ENCODE measurements around the gene SRSF1.
"Not testable (repeated sequence)": the region's sequence is repeated elsewhere in the genome, so short reads cannot be mapped to it uniquely, and the experiment has no call there.

Gene SRSF1

DNA sequence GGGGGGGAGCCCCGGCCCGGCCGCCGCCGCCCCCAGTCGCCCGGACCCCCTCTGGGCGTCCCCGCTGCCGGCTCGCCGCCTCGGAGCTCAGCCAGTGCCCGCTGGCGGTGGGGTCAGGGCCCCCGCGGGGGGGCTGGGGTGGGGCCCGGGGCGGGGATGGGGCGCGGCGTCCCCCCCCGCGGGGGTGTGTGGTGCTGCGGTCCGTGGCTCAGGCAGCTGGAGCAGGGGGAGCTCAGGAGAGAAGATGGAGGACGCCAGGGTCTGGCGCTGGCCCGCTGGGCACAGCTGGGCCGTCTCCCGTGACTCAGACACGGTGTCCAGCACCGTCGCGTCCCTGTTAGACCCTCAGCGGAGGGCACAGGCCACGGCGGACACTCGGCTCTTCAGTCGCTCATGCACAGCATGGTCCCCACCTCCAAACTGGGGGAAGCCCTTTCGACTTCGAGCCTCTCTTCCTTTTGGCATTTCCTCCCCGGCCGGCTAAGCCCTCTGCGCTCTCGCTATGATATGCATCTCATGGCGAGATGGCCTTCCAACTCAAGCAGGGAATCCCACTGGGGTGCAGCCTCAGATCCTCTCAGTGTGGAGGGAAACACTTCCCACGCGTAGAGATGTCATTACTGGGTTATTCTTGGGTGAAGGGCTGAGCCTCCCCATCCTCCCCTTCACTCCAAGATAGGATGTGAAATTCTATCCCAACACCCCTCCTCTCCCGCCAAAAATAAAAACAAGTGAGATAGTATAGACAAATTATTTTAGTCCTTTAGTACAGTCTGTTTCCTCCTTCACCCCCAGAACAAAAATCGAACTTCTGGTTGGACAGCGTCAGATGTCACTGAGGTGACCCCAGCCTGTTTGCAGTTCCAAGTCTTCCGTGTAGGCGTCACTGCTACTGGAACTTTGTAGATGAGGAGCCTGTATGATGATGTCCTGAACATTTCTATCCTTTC is 18.5 kb downstream of the SRSF1 start:
- DNase-seq: no peak

DNA sequence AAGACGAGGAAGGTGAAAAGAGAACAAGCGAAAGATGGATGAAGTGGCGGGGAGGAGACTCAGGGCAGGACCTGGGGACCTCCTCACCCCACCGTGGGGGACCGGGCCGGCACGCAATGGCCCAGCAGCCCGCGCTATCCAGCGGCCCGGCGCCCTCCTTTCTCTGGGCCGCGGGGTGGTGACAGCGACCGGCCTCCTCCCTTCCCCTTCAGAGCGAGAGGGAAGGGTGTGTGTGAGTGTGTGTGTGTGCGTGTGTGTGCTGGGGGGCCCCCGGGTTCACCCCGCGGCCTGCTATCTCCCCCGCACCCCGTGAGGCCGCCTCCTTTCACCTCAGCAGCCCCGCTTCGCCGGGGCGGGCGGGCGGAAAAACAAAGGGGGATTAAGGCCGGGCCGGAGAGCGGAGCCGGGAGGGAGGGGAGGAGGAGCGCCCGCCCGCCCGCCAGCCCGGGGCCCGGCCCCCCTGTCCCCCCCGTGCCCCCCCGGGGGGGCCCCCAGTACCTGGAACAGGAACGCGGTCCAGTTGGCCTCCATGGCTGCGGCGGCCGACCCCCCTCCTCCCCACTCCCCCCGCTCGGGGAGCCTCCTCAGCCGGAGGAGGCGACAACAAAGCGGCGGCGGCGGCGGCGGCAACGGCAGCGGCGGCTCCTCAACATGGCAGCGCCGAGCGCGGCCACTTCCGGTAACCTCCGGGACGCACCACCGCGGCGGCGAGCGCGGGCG is 19.3 kb downstream of the SRSF1 start, which contains the start of gene VEZF1:
Gene VEZF1 (minus strand): TSS at position 674 of the 720 bp plus-strand sequence. CDS start 143 bp downstream, at position 531.
- no peak for DNase-seq

DNA sequence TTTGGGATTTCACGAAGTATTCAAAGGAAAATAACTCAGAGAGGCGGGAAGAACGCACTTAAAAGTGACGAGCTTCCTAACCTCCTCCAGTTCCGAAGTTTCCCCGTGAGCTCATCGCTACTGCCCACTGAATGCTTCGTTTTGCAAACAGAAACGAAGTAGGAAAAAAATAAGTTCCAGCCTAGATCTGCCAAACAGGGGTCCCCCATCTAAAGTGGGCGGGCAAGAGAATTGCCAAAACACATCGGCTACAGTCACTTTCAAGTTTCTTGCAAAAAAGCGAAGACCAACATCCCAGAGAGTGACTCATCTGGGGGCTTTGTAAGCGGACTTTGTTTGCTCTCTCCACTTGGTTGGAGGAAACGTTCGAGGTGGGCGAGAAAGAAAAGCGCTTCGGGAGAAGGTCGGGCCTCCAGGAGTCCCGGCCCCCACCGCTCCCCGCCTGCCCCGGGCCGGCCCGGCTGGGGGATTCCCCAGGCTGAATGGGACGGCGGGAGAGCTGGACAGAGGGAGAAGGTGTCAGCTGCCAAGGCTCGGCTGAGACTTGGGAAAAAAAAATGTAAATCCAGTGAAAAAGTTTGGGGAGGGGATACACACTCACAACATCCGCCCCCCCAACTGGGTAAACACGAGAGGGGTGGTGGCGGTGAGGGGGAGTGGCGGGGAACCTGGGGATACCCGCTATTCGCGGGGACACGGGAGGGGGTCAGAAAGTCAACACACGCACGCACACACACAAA is 20.0 kb downstream of the SRSF1 start:
- no peak for DNase-seq

DNA sequence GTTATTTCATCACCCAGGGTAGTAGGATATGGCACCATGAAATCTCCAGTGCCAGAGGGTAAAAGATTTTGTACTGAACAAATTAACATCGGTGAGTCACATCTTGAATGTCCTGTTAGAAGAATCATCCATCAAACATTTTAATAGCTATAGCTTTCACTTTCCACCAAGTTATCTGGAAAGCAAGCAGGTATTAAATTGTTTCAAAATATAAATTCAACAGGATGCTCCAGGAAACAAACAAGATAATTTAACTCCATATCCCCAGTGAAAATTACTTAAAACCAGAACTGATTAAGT is 21.4 kb downstream of the SRSF1 start:
- DNase-seq: no peak

DNA sequence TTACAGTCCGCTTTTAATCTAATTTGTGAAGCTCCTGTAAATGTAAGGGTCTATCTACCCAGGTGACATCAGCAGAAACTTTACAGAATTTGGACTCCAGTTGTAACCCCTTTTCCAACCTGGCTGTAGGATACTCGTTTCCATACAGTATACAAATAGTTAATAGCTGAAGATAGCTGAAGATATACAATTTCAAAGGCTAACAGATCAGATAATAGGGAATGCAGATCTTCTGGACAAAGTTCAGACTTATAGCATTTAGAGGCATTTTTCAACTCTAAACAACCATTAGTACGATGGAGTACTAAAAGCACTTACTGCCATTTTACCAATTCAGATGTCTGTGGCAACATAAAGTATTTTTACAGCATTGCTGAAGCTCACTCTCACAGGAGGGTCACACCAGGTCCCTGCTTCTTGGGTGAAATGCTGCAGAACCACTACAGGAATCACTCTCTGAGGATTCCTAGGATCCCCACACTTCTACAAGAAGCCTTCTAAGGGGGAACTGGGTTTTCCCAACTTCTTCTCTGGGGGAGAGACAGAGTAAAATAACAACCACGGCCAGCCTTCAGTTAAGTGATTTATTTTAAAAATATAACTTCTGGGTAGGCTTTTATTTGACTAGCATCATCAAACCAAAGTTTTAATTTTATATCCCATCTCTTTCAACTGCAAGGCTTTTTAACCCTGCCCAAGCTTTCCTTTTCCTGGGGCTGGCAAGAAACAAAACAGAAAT is 21.9 kb downstream of the SRSF1 start:
- no peak for DNase-seq

DNA sequence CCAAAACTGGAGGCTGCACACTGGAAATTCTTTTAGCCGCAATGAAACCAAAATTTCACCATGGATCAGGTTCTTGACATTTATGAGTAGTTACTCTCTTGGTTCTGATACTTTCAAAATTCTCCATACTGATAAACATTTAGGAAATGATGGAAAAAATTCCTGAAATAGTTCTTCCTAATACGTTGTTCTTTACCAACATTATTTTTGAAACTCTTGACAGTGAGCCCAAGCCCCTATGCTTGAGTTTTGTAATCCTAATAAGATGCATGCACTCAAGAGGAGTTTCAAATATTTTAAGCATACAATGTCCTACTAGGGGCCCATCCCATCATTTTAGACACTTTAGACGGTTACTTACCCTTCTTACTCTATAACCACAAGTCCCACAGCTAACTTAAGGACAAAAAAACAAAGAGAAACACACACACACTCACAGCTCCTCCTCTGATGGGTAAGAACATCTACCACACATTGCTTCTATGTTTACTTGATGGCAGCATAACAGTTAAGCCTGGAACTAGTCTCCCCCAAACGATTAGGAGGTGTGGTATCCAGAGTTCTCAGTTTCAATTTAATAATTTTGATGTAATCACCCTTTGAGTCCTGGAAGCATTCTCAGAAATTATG is 22.7 kb downstream of the SRSF1 start:
- no peak for DNase-seq

DNA sequence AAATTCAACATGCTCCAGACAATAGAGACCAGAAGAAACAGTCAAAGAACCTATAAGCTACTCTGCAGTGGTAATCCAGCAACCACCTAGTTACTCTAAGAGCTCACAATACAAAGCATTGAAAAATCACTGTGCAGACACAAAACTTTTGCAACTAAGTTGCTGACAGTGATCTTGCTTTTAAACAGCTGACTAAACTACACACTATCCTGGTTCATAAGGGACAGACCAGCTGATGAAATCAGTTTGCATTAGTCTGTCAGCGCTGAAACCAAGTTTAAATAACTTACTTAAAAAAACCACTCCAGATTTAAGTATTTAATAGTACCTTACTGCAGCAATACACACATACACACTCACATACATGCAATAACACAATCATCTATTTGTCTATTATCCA is 23.6 kb downstream of the SRSF1 start:
- DNase-seq: no peak

DNA sequence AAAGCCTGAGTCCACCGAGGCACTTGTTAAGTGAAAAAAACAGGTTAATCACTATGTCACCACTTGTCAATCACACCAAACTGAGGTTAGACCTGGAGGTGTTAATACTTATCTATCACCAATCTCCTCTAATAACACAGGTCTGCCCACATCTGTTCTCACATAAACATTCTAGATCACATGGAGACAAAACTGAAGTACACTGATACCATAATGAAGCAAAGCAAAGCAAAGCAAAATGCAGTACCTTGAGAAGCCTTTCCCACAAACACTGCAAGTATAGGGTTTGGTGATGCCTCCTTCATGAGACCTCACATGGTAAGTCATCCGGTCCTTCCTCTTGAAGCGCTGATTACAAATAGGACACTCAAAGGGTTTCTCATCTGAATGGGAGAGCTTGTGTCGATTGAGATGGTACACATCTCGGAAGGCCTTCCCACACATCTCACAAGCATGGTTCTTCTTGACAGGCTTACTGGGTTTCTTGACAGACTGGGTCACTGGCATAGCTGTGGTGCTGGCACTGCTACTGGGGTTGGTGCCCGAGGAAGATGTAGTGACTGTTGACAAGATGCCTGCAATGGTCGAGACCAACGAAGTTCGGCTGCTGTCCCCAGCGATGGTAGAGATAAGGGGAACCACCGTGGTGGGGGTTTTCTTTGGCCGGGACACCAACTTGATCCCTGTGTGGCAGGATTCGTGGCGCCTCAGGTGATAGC is 24.4 kb downstream of the SRSF1 start:
- DNase-seq: no peak

DNA sequence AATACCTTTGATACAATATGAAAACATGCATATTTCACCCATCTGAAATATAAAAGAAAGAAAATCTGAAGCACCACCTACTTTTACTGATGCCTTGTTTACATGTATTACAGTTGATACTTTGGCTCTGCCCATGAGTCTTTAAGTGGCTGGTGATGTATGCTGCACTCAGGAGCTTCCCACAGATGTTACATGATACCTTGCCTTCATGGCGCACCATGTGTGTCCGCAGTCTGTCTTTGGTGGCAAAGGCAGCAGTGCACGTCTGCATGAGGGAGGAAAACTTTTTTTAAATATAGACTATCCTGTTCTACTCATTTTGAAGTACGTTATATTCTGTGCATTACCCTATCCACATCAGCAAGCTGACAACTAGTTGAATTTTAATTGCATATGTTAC is 26.5 kb downstream of the SRSF1 start:
- no peak for DNase-seq

DNA sequence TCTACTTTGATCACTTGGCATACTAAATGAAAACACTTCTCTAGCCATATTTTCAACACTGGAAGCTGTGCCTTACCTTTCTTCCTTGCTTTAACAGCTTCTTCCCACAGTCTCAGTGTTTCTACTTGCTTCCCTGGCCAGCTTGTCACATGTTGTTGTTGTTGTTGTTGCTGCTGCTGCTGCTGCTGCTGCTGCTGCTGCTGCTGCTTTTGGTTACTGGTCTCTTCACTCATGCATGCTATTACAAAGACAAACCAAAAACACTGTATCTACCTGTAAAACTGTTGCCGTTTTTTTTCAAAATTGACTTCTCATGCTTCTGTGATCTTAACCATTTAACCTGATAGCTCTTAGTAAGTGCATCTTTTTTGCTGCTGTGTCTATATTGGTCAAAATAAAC is 28.0 kb downstream of the SRSF1 start:
- DNase-seq: no peak

DNA sequence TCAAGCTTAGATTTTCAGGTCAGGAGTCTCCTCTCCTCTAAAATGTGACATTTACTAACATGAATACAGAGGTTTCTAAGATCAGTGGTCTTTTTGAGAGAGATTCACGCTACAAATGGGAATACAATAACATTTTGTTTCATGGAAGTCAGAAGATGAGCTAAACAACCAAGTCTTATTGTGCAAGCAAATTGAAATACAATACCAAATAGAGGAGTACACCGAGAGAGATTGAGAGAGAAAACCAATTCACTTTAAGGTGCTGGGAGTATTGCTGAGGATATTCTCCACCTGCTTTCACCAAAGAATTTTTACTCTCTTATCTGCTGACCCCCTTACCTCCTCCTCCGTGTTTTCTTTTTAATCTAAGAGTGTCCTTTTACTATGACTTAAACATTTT is 30.5 kb downstream of the SRSF1 start:
- DNase-seq: no peak

DNA sequence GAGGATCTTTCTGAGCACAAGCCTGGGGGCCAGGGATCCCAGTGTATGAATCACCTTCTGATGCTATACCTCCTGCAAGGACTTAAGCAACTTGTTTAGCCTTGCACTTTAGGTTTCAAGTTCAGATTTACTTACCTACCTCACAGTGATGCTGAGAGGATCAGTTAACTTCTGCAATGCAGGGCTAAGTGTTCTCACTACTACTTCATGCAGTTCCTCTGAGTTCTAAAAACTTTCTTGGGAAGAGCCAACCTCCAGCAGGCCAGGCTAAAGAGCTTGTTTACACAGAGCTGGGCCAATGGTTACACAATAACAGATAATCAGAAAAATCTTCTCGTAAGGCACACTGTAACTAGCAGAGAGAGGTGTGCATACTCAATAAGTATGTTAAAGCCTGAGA is 32.0 kb downstream of the SRSF1 start:
- DNase-seq: no peak

DNA sequence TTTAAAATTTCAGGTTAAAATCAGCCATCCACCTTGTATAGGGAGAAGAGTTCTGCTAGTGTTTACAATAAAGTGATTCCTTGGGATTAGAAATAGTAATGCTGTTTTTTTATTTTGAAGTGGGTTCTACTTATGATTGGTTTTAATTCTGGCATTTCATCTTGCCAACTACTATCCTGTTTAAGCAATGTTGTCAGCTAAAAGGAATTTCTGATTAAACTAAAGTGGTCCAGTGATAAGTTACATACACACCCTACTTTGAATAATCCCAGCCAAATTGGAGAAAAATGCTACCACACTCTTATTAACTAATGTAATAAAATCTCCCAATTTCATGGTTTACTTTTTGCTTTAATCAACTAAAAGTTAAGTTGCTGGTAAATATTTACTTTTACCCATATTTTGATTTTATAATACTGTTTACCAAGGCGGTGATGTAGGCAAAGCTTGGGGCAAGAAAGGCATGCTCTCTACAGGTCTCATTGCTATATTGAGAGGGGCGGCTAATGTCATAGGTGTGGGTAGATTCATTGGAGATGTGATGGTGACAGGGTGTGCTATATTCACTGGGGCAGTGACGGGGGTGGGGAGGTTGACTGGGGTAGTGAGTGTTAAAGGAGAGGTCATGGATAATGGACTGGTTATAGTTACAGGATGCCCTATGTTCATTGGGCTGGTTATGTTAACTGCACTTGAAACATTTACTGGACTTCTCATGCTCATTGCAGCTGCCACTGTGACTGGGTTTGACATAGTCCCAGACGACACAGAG is 32.8 kb downstream of the SRSF1 start:
- not testable (repeated sequence) for DNase-seq

DNA sequence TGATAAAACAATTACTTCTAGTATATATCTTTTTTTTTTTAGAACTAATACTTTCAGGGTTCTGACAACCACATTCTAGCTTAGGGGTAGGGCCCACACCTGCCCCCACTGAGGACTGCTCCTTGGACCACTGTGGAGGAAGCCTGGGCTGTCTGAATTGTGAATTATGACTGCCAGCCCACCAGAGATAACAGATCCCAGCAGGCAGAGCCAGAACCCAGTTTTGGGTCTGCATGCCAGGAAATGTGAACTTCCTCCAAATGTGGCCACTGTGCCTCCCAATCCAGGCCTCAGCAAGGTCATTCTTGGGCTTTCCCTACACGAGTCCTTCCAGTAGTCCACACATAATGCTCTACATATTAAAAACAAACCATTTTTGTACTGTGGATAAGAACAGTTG is 34.9 kb downstream of the SRSF1 start:
- no peak for DNase-seq

DNA sequence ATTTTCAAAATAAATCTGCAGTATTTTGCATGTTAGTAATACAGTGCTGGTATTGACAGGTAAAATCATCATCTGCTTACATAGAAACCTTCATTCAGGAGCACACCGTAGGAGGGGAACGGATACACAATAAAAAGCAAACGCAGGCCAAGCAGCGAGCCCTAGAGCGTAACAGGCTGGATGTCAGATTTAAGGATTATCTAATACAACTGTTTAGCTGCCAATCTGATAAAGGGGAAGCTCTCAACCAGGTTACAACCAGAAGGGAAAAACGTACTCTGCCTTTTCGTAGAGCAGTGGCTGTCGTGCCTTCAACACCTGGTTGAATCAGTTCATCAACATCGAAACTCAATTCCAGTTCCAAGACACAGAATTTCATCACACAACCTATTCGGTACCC is 35.5 kb downstream of the SRSF1 start:
- DNase-seq: no peak

DNA sequence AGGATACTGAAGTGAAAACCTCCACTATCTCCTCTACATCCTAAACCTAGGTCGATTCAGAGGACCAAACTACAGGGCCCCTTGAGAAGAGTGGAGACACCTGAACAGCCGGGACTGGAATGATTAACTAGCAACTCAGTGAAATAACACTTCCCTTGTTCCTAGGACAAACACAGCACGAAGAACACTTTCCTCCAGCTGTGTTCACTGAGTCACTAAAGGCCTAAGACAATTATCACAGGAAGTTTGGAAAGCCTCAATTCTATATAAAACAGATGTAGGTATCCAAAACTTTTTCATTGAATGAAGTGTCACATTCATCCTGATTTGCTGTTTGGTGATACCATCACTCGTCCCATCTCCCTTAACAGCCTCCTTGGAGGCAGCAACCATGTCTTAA is 36.3 kb downstream of the SRSF1 start:
- DNase-seq: no peak

DNA sequence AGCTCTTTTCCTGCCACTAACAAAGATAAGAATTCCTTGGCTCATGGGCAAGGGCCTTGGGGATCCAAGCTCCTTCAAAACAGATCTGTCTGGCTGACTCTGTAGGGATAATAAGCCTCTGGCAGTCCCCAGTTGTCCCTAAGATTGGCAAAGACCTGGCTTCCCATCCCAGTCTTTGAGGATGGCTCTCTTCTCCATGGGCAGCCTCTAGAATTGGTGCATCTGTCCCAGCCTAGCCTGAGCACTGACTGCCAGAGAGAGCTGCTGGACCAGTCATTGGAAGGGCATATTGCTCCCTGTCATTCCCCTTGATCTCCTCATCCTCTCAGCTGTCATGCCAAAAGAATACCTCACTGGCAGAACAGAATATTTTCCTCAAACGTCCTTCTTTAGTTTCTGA is 38.6 kb downstream of the SRSF1 start:
- no peak for DNase-seq

DNA sequence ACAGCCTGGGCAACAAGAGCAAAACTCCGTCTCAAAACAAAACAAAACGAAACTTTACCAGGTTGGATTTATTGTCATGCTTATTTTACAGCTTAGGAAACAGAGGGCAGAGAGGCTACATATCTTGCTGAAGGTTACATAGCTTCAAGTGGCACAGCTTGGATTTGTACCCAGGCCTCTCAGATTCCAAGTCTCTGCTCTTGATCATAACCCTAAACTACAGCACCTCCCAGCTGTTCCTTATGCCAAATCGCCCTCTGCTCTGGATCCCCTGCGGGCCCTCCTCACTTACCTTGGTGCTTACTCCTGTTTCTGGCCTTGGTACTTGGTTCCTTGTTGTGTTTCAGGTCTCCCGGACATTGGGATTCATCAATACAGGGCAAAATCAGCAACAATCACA is 40.2 kb downstream of the SRSF1 start:
- DNase-seq: no peak

DNA sequence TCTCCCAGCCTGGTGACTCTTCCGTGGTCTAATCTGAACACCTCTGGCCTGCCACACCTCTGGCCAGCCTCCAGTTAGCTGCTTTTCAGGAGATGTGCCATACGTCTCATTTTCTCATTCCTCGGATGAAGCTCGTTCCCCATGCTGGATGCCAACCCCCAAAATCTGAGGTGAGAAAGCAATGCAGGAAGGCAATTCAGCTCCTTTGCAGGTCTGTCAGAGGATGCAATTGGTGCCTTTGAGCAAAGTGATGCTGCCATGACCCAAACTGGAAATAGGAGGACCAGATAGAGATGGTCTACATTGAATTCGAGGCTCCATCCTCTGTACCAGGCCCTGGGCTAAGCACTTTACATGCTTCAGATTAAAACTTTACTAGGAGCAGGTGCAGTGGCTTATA is 40.8 kb downstream of the SRSF1 start:
- no peak for DNase-seq

DNA sequence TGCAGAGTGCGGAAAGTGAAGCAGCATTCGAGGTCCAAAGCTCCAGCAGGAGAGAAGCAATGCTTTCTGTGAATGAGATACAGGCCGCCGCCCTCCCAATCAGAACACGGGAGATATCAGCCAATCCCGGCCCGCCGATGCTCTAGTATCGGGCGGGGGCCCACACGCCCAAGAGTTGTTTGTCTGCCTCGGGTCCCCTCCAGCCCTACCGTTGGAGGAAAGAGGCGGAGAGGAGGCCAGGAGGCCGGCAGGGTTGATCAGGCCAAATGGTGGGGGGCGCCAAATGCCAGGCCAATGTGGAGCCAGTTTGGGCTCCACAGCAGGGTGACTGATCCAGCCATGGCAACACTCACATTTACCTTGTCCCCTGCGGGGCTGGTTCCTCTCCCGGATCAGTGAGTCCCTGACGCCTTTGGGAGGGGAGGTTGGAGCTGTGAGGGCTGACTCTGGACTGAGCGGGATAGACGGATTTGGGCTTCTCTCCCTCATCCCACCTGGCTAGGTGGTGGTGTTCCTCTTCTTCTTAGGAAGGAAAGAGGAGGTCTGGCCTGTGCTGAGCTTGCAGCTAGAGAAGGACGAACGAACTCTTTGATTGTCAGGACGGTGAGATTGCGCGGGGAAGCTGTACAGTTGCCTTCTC is 41.4 kb downstream of the SRSF1 start:
- no peak for DNase-seq

DNA sequence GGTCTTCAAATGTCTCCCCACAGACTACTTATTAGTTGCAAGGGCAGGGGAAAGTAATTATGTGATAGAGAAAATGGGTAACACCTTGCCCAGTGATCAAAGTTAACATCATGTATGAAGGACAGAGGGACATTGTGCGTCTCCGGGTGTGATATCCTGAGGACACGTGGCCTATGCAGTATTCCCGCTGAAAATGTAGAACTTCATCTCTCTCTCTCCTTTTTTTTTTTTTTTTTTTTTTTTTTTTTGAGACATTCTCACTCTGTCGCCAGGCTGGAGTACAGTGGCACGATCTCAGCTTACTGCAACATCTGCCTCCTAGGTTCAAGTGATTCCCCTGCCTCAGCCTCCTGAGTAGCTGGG is 43.9 kb downstream of the SRSF1 start:
- no peak for DNase-seq
